Urothelium cell line (cell line): Measurements from ENCODE around the gene ARFIP2.
A peak's percentile ranks its signal among the peaks of the same experiment; 100 is the strongest.

Experiments used
- DNase-seq: peaks from one replicate; pipeline ENCODE4 v3.0.0; 2011; ENCODE audit warnings: low spot score, mixed read lengths
- FAIRE-seq: peaks from 2 replicates; lab custom pipeline; 2011; peaks lifted over from hg19 to GRCh38; lab: Jason Lieb, UNC

Gene ARFIP2

GRCh38 chr11:6483015-6483414 lies 1.9 kb upstream of the ARFIP2 start:
- DNase-seq (no peak), FAIRE-seq (no peak)

GRCh38 chr11:6482441-6482840 lies 1.3 kb upstream of the ARFIP2 start:
- FAIRE-seq = no peak
- no peak for DNase-seq

- peak; percentile 13 for DNase-seq
- FAIRE-seq = no peak
These were observed 769 bp upstream of the ARFIP2 start for GRCh38 chr11:6481924-6482275.

GRCh38 chr11:6480299-6480914 lies 724 bp downstream of the ARFIP2 start:
- FAIRE-seq (no peak), DNase-seq (no peak)

- FAIRE-seq (no peak), DNase-seq (no peak)
These were observed 4.6 kb downstream of the ARFIP2 start for GRCh38 chr11:6476571-6476970.

- DNase-seq (no peak), FAIRE-seq (no peak)
These were observed 5.2 kb downstream of the ARFIP2 start for GRCh38 chr11:6475936-6476335.

GRCh38 chr11:6474806-6475500 lies 6.2 kb downstream of the ARFIP2 start:
- no peak for FAIRE-seq
- DNase-seq = no peak

- no peak for FAIRE-seq
- DNase-seq = no peak
These were observed 6.7 kb downstream of the ARFIP2 start for GRCh38 chr11:6474413-6474792.

- peak; percentile 98 for DNase-seq
- no peak for FAIRE-seq
These were observed 7.4 kb downstream of the ARFIP2 start, which contains the start of gene TRIM3 for GRCh38 chr11:6473451-6474412. TSS of gene TRIM3 (minus strand) at chr11:6473941. CDS start at chr11:6465695, 8,246 bp downstream.

GRCh38 chr11:6472934-6473333 lies 8.2 kb downstream of the ARFIP2 start:
- FAIRE-seq = no peak

GRCh38 chr11:6469599-6469998 lies 11.5 kb downstream of the ARFIP2 start:
- FAIRE-seq (no peak), DNase-seq (no peak)

More at GRCh38 chr11:6472934-6473333, 8.2 kb downstream of the ARFIP2 start:
- no peak for DNase-seq

- DNase-seq (peak; percentile 55), FAIRE-seq (no peak)
These were observed 12.2 kb downstream of the ARFIP2 start for GRCh38 chr11:6468712-6469495.

- no peak for FAIRE-seq
- DNase-seq = no peak
These were observed 22.1 kb downstream of the ARFIP2 start for GRCh38 chr11:6459099-6459450.

GRCh38 chr11:6458352-6459098 lies 22.6 kb downstream of the ARFIP2 start:
- FAIRE-seq = no peak
- no peak for DNase-seq

GRCh38 chr11:6457581-6458320 lies 23.4 kb downstream of the ARFIP2 start:
- no peak for FAIRE-seq
- DNase-seq = no peak

GRCh38 chr11:6456361-6457073 lies 24.6 kb downstream of the ARFIP2 start:
- no peak for DNase-seq
- no peak for FAIRE-seq

- FAIRE-seq (no peak), DNase-seq (no peak)
These were observed 26.1 kb downstream of the ARFIP2 start for GRCh38 chr11:6455070-6455469.

GRCh38 chr11:6453152-6453551 lies 28.0 kb downstream of the ARFIP2 start:
- FAIRE-seq = no peak

GRCh38 chr11:6452219-6452618 lies 28.9 kb downstream of the ARFIP2 start:
- DNase-seq (no peak), FAIRE-seq (no peak)

More at GRCh38 chr11:6453152-6453551, 28.0 kb downstream of the ARFIP2 start:
- DNase-seq = no peak
